Activated CD4-positive, alpha-beta T cell treated with anti-CD3 and anti-CD28 coated beads for 4 hours (primary cell): ENCODE measurements around the gene C1orf210.
A peak's percentile ranks its signal among the peaks of the same experiment; 100 is the strongest.

Experiments
- DNase-seq, 2 donors: peaks; one replicate each; pipeline ENCODE4 v3.0.0-alpha.2; 2020

Gene C1orf210

DNA sequence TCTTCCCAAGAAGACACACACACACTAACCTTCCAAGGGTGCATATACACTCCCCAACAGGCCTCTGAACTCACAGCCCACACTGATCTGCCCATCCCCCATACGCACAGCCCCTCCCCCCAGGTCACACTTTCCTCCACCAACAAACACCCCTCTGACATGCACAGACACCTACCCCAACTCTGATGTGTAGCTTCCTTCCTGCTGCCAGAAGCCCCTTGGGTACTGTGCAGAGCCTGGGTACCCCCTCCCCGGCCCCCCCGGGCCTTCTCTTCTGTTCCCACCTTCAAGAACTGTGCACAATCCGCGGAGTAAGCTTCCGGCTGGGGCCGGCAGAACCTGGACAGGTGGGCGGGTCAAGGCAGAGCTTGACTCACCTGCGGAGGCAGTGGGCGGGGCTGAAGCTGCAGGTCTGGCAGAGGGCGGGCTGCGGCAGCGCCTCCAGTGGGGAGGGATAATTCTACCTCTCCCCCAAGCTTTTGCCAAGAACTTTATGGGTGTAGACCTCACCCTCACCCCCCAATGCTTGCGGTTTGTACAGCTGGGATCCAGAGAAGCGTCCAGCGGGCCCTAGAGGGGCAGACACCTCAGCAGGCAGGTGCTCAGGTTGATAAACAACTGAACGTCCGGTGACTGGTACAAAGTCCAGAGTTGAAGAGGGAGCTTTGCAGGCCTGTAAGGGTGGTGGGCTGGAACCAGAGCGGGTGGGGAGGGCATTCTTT, at the start of gene C1orf210:
C1orf210 (minus strand) TSS at position 313 of the 722 bp plus-strand sequence. CDS start 2,311 bp downstream, outside the sequence.
- DNase-seq, result no peak

DNA sequence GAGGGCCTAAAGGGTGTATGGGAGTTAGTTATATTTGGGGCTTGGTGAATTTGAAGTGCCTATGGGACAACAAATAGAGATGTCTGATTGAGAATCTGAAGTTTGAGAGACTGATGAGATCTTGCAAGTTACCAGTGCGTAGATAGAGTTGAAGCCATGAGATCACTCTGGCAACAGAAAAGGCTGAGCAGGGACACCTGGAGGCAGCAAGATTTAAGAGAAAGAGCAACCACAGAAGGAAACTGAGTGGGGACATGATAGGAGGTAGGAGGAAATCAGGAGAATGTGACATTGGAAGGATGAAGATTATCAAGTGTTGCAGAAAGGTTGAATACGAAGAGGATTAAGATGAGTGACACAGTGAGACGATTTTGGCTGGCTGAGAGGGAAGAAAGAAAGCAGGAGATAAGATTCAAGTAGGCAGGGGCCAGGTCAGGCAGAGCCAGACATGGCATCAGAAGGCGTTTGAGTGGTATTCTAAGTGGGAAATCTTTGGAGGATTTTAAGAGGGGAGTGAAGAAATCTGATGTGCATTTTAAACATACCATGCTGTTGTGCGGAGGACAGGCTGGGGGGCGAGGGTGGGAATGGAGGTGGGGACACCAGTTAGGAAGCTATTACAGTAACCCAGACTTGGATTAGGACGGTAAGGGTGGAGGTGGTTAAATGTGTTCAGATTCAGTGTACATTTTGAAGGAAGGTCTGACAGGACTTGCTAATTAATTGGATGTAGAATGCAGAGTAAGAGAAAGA, 49.2 kb upstream of the C1orf210 start:
- no peak for DNase-seq

DNA sequence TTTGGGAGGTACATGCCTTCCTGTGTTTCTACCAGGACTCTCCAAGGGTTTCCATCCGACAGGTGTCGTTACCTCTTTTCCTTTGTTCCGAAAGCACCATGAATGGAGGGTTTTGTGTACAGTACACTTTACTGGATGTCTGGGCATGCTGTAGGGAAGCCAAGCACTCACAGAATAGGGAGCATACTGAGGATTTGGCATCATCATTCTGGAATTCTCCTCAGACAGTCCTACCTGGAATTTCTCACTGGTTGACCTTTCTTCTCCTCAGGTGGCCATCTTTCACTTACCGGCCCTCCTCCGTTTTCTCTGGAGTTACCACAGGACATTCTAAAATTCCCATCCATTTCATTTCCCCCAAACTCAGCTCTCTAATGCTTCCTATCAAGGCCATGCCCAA, 46.3 kb upstream of the C1orf210 start:
- no peak for DNase-seq

DNA sequence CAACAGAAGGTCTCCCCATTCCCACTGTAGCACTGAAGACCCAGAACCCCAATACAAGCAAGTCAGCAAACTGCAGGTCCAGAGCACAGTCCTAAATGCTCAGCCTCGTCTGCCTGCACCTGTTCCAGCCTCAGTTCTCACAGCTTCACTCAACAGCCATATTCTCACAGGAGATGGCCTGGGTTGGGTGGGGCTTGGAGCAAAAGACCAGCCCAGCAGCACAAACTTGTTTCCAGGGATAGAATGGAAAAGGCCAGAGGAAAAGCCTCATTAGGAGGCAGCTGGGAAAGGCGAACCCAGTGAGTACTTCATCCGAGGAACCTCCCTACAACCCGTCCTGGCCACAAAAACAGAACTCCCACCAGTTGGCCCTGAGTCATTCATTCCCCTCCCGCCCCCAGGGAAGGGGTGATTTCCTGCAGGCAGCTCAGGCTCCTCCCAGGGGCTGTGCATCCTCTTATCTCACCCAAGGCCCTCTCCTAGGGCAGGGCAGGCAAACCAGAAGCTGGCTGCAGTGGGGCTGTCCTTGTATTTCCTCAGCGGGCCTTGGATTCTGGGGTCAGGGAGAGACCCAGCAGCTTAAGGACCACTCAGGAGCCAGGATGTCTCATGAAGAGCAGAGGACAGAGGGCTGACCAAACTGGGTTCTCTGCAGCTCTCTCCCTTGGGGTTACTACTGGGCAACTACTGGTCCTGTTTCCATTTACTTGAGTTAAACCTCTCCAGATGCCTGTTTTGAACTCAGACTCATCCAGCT, 44.8 kb upstream of the C1orf210 start:
- peak; percentile 40 to 47 for DNase-seq

DNA sequence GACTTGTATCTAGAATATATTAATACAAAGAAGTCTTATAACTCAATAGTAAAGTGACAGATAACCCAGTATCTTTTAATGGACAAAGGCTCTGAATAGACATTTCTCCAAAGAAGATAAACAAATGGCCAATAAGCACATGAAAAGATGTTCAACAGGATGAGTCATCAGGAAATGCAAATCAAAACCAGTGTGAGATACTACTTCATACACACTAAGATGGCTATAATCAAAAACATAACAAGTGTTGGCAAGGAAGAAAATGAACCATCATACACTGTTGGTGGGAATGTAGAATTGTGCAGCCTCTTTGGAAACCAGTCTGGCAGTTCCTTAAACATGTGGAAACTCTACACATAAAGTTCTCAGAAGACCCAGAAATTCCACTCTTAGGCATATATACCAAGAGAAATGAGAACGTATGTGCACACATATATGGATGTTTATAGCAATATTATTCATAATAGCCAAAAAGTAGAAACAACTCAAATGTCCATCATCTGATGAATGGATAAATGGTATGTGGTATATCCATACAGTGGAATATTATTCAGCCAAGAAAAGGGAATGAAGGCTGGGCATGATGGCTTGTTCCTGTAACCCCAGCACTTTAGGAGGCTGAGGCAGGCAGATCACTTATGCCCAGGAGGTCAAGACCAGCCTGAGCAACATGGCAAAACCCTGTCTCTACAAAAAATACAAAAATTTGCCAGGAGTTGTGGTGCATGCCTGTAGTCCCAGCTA, 42.3 kb upstream of the C1orf210 start:
- DNase-seq, result no peak

DNA sequence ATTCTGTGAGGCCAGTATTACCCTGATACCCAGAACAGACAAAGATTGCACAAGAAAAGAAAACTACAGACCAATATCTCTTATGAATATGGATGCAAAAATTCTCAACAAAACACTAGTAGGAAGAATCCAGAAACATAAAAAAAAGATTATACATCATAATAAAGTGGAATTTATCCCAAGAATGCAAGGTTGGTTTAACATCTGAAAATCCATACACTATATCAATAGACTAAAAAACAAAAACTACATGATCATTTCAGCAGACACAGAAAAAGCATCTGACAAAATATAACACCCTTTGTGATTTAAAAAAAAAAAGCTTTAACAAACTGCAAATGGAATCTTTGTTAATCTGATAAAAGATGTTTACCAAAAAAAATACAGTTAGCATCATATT, 40.0 kb upstream of the C1orf210 start:
- DNase-seq, result no peak

DNA sequence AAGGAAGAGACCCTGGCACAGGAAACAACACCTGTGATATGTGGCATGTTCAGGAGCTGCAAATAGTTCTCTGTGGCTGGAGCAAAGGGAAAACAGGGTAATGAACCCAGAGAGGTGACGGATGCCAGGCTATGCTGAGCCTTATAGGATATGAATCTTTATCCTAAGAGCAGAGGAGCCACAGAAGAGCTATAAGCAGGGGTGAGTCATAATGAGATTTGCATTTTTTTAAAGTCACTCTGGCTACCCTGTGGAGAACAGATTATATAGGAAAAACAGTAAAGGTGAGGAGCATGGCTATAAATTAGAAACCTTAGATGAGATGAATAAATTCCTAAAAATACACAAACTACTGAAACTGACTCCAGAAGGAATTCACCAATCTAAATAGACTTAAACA, 39.4 kb upstream of the C1orf210 start:
- DNase-seq, result no peak

DNA sequence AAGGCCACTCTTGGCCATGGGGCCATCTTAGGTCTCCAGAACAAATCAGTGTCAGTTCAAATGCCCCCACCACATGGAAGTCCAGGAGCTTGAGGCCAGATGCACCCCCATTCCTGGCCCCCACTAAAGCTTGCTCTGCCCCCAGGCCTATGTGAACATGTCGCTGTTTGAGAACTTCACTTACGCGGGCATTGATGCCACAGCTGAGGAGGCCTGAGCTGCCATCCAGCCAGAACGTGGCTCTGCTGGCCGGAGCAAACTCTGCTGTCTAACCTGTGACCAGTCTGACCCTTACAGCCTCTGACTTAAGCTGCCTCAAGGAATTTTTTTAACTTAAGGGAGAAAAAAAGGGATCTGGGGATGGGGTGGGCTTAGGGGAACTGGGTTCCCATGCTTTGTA, 37.1 kb upstream of the C1orf210 start:
- DNase-seq, result no peak

DNA sequence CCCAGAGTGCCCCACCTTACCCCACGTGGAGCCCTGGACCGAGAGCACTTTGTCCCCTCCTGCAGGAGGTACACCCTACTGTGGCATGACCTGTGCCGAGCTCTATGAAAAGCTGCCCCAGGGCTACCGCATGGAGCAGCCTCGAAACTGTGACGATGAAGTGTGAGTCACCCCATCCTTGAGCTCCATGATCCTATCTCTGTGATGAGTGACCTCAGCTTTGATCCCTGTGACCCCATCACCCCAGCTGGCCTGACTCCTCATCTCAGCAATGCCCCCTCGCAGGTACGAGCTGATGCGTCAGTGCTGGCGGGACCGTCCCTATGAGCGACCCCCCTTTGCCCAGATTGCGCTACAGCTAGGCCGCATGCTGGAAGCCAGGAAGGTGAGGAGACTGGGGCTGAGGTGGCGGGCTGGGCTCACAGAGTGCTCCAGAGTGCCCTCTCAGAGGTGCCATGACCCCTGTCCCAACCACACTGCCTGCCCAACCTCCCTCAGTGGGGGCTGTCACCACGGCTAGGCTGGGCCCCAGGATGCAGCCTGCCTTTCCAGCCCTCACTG, 36.0 kb upstream of the C1orf210 start:
- no peak for DNase-seq

DNA sequence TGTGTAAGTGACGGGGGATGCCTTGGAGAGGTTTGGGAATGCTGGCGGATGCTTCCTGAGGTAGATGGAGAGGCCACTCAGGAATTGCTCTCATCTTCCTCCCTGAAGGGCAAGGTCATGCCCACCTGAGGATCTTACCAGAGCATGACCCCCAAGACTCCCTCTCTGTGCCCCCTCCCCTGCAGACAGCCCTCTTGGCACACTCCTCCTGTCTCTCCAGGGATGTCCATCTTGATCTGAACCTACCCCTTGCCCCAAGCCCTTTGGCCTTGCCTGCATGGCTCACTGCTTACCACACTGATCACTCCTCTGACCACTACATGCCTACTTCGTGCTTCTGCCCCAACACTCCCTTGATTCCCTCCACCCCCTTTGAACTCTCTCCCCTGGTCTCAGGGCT, 34.4 kb upstream of the C1orf210 start:
- no peak for DNase-seq

DNA sequence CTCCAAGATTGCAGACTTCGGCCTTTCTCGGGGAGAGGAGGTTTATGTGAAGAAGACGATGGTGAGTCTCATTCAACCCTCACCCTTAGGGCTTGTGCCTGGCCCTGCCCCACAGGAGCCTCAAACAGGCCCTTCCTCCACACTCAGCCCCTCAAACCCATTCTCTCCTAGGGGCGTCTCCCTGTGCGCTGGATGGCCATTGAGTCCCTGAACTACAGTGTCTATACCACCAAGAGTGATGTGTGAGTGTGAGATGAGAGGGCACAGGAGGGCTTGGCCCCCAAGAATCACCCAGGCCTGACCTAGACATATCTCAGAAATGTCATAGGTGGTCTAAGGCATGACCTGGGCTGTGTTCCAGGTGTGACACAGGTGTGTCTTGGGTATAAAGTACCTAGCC, 33.9 kb upstream of the C1orf210 start:
- DNase-seq, result no peak

DNA sequence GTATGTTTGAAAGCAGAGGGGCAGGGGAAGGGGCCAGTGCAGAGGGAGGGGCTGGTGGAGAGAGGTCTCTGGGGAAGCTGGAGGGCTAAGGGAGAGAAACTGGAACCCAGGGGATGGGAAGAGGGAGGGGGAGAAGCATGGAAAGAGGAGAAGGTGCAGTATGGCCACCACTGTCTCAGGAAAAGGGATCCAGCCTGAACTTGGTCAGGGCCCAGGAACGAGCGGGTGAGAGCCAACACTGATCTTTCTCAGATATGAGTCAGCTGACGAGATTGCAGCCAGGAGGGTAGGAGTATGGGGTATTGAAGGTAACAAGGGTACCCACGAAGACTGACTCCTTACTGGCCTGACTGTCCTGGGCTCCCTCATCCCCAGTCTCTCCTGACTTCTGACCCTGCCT, 33.5 kb upstream of the C1orf210 start:
- no peak for DNase-seq

DNA sequence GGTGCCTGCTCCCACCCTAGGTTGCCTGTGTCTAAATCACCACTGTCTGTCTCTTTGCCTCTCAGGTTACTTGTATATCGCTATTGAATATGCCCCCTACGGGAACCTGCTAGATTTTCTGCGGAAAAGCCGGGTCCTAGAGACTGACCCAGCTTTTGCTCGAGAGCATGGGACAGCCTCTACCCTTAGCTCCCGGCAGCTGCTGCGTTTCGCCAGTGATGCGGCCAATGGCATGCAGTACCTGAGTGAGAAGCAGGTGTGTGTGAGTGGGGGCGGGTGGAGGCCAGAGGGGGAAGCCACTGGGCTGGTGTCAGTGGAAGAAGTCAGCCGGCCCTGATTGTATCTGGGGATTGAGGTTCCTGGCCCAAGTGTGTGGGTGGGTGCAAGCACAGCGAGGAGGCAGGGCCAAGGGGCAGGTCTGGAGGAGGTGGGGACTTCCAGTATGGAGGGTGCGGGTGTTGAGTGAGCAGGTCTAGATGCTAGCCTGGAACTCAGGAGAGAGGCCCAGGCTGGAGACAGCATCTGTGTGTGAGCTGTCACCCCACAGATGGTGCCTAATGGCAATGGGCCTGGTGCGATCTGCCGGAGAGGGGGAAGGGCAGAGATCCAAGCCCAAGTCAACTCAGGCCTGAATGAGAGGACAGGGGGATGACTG, 32.6 kb upstream of the C1orf210 start:
- DNase-seq, result no peak

DNA sequence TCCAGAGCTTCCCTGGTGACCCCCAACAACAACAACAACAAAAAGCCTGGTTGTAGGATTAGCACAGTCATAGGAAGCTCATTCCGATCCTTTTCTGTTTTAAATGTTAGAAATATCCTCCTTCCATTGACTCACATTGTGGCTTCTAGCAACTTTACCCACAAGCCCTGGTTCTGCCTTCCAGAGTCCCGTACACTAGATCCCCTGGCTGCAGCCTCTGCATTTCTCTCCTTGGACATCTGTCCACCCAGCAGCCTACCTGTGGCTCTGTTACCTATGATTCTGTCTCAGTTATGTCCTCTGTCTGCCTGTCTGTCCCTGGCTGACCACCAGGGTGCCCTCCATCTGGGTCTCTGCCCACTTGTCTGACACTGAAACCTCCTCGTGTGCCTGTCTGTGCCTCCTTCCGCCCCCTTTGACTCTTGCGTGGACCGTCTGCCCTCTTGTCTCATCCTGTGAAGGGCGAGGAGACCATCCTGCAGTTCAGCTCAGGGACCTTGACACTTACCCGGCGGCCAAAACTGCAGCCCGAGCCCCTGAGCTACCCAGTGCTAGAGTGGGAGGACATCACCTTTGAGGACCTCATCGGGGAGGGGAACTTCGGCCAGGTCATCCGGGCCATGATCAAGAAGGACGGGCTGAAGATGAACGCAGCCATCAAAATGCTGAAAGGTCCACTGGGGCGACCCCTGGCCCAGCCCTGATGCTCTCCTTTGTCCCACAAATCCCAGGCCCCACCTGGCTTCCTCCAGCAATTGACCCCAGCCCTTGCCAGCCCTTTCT, 31.5 kb upstream of the C1orf210 start:
- DNase-seq, result no peak

DNA sequence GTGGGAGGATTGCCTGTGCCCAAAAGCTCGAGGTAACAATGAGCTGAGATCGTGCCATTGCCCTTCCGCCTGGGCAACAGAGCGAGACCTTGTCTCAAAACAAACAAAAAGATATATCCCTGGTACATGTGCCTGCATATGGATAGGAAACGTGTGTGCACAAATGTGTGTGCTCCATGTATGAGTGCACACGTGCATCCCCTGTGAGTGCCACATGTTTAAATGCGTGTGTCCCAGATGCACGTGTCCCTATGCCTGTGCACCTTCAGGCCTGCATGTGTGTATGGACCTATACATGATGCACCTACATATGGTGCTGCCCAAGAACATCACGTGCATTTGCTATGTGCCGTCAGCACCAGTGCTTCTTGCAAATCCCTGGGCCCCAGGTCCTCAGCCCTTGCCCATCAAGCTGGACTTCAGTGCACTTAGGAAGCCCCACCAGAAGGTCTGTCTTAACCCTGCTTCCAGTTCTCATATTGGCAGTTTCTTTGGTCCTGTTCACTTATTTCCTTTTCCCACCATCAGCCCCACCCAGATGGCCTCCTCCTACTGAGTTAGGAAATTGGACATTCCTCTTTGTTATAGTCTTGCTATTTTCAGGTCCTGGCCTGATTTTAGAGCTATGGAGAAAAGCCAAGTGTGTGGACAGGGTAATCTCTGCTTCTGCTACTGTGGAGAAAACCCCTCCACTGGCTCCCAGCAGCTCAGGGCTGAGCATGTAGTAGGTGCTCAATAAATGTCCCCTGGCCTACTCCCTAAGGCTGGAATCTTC, 30.8 kb upstream of the C1orf210 start:
- no peak for DNase-seq

DNA sequence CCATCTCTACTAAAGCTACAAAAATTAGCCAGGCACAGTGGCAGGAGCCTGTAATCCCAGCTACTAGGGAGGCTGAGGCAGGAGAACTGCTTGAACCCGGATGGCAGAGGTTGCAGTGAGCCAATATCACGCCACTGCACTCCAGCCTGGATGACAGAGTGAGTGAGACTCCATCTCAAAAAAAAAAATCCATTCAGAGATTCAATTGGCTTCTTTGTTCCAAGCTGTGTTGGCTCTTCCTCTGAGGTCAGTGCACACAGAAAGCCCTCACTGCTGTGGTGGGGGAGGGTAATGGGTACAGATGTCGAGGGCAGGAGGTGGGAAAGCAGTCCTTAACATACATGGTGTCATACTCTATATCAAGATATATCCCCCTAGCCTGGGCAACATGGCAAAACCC, 30.1 kb upstream of the C1orf210 start:
- DNase-seq, result no peak

DNA sequence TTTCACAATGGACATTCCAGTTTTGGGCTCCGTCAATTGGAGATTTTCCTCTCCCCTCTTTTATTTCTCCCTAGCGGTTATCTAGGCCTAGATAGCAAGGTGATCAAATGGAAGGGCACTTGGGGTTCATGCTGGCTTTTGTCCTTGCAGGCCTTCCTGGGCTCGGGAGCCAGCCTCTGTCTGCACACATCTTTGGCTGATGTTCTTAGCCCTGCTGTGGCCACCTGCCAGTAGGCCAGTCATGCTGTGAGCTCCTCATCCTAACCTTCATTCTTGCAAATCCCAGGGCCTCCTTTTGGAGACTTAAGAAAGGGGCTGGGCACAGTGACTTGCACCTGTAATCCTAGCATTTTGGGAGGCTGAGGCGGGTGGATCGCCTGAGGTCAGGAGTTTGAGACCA, 28.9 kb upstream of the C1orf210 start:
- DNase-seq, result no peak

DNA sequence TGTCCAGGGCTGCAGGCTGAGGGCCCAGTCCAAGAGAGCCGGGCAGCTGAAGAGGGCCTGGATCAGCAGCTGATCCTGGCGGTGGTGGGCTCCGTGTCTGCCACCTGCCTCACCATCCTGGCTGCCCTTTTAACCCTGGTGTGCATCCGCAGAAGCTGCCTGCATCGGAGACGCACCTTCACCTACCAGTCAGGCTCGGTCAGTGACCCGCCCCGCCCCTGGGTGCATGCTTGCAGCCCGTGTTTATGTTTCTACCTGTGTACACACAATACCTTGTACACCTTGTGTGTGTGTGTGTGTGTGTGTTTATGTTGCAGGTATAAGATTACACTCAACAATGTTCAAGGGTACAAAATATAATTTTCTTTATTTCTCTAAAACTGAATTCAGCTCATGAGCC, 28.4 kb upstream of the C1orf210 start:
- no peak for DNase-seq

DNA sequence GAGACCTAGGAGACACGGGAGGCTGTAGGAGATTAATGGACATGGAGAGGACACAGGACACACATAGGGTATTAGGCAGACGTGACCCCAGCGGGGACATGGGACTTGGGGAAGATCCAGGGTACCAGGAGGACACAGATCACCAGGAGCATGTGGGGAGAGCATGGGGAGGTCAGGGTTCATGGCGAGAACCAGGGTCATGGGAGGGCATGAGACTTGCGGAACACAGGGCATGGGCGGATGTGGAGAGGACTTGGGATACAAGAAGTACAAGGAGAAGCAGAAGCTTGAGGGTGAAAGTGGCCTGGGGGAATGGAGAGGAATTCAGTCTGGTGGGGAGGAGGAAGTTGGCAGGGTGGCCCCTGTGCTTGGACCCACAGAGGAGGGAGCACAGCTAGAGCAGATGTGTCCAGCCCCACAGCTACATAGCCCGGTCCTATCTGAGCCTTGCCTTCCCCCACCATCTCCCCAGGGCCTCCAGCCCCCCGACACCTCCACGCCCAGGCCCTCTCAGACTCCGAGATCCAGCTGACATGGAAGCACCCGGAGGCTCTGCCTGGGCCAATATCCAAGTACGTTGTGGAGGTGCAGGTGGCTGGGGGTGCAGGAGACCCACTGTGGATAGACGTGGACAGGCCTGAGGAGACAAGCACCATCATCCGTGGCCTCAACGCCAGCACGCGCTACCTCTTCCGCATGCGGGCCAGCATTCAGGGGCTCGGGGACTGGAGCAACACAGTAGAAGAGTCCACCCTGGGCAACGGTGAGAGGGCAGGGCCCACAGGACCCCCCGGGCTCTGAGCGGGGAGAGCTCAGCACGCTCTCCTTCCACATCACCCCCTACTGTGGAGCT, 27.5 kb upstream of the C1orf210 start:
- no peak for DNase-seq

DNA sequence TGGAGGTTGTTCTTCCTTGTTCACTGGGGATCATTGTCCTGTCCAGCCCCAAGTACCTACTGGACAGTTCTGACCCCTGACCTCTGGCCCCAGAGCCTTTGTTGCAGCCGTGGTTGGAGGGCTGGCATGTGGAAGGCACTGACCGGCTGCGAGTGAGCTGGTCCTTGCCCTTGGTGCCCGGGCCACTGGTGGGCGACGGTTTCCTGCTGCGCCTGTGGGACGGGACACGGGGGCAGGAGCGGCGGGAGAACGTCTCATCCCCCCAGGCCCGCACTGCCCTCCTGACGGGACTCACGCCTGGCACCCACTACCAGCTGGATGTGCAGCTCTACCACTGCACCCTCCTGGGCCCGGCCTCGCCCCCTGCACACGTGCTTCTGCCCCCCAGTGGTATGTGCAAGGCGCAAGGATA, 26.8 kb upstream of the C1orf210 start:
- no peak for DNase-seq
